Measurements from ENCODE around the gene ELK1. TPM values are rescaled to one million over a fixed set of nuclear protein-coding genes. Genes with fewer than 3 reads are reported as not detected.

The ELK1 gene
- total RNA-seq, 1 donor from 2014 or later = 146 TPM

DNA sequence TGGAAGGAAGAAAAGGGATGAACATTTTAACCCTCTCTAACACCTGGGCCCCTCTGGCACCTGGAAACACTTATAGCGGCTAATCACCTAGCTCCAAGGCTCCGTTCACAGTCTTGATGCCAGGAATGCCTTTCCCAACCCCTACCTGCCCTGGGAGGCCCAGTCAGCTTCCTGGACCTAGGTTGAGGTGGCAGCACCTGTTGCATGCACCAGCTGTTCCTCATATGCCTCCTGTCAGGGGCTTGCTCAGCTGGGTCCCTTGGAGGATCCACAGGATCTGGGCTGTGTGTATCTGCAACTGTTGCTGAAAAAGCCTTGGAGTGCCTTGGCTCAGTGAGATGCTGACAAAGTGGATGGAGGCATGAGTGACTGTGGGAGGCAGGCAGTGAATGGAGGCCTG, 25.0 kb downstream of the ELK1 start:
- intact Hi-C loops (cut with DNase I) = no loop called here
- Histone ChIP-seq H3K27me3 (no peaks in the 10 kb centered on the region), H3K27ac (no peak overlapping the region), H3K4me1 (no peaks in the 10 kb centered on the region), H3K9me3 (no peaks in the 10 kb centered on the region), H3K36me3 (no peaks in the 10 kb centered on the region), H3K4me3 (no peak overlapping the region)
- TF ChIP-seq, protein P1, sequence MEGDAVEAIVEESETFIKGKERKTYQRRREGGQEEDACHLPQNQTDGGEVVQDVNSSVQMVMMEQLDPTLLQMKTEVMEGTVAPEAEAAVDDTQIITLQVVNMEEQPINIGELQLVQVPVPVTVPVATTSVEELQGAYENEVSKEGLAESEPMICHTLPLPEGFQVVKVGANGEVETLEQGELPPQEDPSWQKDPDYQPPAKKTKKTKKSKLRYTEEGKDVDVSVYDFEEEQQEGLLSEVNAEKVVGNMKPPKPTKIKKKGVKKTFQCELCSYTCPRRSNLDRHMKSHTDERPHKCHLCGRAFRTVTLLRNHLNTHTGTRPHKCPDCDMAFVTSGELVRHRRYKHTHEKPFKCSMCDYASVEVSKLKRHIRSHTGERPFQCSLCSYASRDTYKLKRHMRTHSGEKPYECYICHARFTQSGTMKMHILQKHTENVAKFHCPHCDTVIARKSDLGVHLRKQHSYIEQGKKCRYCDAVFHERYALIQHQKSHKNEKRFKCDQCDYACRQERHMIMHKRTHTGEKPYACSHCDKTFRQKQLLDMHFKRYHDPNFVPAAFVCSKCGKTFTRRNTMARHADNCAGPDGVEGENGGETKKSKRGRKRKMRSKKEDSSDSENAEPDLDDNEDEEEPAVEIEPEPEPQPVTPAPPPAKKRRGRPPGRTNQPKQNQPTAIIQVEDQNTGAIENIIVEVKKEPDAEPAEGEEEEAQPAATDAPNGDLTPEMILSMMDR (IDR thresholded peaks at IDR 0.05) = no peak
- DNase-seq (ENCODE audit: low spot score in 2 of 2) = no peak

DNA sequence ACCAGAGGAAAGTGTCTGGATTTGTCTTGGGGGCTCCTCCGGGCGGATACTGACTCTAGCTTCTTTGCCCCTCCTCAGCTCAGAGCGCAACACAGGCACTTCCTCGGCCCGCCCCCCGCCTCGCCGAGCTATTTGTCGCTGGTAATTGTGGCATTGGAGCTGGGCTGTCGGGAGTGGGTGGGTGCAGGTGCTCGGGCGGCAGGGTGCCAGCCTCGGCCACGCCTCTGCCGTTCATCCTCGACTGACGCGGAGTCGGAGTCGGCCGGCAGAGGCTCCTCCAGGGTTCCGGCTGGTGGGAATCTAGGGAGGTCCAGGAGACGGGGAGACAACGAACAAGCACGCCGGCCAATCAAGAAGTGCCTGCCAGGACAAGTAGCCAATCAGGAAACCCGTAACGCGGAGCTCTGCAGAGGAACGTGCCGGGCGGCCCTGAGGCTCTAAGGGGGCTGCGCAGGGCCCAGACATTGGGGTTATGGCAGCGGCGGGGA, 26.8 kb downstream of the ELK1 start:
- intact Hi-C loops (cut with DNase I) = no loop called here
- TF ChIP-seq, protein P1 (IDR thresholded peaks at IDR 0.05) = no peak
- H3K4me3 ChIP-seq = peak overlapping the region; percentile 10 to 21
- no peaks in the 10 kb centered on the region for H3K9me3 ChIP-seq
- no peak overlapping the region for H3K27ac ChIP-seq
- no peaks in the 10 kb centered on the region for H3K27me3 ChIP-seq
- no peaks in the 10 kb centered on the region for H3K4me1 ChIP-seq
- H3K36me3 ChIP-seq = no peaks in the 10 kb centered on the region
- DNase-seq (ENCODE audit: low spot score in 2 of 2) = peak in 1 of 2 donors; percentile 61

DNA sequence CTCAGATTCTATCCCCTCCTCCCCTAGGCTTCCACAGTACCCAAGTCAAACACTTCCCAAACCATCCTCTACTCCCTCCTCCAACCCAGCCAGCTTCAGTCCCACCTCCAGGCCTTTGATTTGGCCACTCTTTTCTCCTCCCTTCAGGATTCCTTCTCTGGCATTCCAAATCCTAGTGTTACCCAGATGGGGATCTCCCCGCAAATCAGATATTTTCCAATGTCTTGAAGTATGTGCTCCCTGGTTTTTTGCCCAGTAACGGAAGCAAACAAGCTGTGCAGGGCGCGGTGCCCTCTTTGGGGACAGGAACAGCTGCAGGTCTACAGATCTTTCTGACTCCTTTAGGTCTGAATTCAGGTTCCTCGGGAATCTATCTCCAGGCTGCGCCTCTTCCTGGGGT, 28.5 kb downstream of the ELK1 start:
- Histone ChIP-seq H3K4me1 (no peaks in the 10 kb centered on the region), H3K9me3 (no peaks in the 10 kb centered on the region), H3K27me3 (no peaks in the 10 kb centered on the region), H3K36me3 (no peaks in the 10 kb centered on the region), H3K4me3 (no peak overlapping the region), H3K27ac (no peak overlapping the region)
- no peak for DNase-seq (ENCODE audit: low spot score in 2 of 2)
- intact Hi-C loops (cut with DNase I) = no loop called here
- TF ChIP-seq, protein P1 (IDR thresholded peaks at IDR 0.05) = no peak

DNA sequence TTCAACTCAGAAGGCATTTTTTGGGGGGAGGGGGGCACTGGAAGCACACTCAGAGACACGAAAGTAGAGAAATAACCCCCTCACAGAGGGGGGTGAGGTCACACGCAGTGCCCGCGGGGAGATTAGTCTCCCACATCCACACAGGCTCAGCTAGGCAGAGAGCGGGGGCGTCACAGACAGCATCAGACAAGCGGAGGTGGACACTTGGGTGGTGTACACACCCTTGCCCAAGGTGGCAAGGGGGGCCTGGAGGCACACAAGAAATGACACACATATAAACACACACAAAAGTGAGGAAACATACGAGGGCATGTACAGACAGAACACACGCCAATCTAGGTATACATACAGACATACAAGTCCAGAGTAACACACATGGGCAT, 30.1 kb downstream of the ELK1 start:
- no peak overlapping the region for H3K27ac ChIP-seq
- intact Hi-C loops (cut with DNase I) = no loop called here
- DNase-seq (ENCODE audit: low spot score in 2 of 2) = no peak
- H3K4me1 ChIP-seq = no peaks in the 10 kb centered on the region
- no peaks in the 10 kb centered on the region for H3K36me3 ChIP-seq
- no peaks in the 10 kb centered on the region for H3K9me3 ChIP-seq
- TF ChIP-seq, protein P1 (IDR thresholded peaks at IDR 0.05) = no peak
- H3K4me3 ChIP-seq = no peak overlapping the region
- H3K27me3 ChIP-seq = no peaks in the 10 kb centered on the region

DNA sequence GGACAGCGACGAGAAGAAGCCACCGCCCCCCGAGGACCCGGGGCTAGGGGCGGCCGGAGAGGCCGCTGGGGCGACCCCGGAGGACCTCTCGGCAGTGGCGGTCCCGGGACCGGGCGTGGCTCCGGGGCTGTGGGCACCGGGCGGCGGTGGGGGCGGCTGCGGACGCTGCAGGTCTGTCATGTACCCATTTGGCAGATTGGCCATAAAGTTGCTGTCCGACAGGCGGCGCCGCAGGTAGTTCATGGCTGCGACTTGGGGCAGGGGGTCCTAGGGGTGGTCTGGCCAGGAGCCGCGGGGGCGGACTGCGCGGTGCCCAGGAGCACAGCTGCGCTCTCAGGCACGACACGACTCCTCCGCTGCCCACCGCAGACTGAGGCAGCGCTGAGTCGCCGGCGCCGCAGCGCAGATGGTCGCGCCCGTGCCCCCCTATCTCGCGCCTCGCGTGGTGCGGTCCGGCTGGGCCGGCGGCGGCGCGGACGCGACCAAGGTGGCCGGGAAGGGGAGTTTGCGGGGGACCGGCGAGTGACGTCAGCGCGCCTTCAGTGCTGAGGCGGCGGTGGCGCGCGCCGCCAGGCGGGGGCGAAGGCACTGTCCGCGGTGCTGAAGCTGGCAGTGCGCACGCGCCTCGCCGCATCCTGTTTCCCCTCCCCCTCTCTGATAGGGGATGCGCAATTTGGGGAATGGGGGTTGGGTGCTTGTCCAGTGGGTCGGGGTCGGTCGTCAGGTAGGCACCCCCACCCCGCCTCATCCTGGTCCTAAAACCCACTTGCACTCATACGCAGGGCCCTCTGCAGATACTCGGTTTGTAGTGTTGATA, 30.7 kb downstream of the ELK1 start, which contains the start of gene SYN1:
Gene SYN1 (minus strand): TSS at position 372 of the 817 bp plus-strand sequence. CDS start 129 bp downstream, at position 243.
- Histone ChIP-seq H3K27ac (no peak within 1 kb of the TSS), H3K4me1 (no peaks in the 10 kb centered on the region), H3K9me3 (no peaks in the 10 kb centered on the region), H3K4me3 (peak within 1 kb of the TSS; percentile 9 to 59), H3K27me3 (no peaks in the 10 kb centered on the region), H3K36me3 (no peaks in the 10 kb centered on the region)
- intact Hi-C loops (cut with DNase I) = no loop called here
- DNase-seq (ENCODE audit: low spot score in 2 of 2) = peak in 1 of 2 donors; percentile 78
- TF ChIP-seq, protein P1 (IDR thresholded peaks at IDR 0.05) = peak in 2 of 3 experiments; percentile 17 to 24

All from ascending aorta (tissue), 2 donors.